GM12878 (cell line): Measurements from ENCODE around the gene ELL. TPM values are rescaled to one million over a fixed set of nuclear protein-coding genes. Genes with fewer than 3 reads are reported as not detected.

Experiments used
- ATAC-seq: fragments of 200-7000 bp; cut with Tn5 transposase; 3 replicates; pipeline ENCODE4 v1.9.1; 2020; ENCODE audit warnings: mild to moderate bottlenecking, moderate library complexity
- BruUV-seq: library from RNA; stranded (reverse); fragments of 400-500 nt; replicated peaks from 2 replicates; lab custom pipeline; 2021; lab: Mats Ljungman, UMichigan
- CTCF ChIA-PET: fragments of 300-600 bp; sonication (Branson Sonifier 250); formaldehyde crosslinking; extraction: SDS; loops from one replicate; lab custom pipeline; 2021; ENCODE audit warnings: inconsistent platforms; lab: Yijun Ruan, JAX
- POLR2A ChIA-PET: fragments of 350-600 bp; formaldehyde crosslinking; extraction: SDS; loops from one replicate; lab custom pipeline; 2021; ENCODE audit warnings: inconsistent platforms; lab: Charles Lee
- RAD21 ChIA-PET: fragments of 300-600 bp; sonication (Branson Sonifier 250); formaldehyde crosslinking; loops from one replicate; lab custom pipeline; 2023; ENCODE audit warnings: antibody characterized with exemption; ENCODE audit not compliant: unreplicated experiment; lab: Charles Lee
- SMC1A ChIA-PET: fragments of 300-600 bp; sonication (Branson Sonifier 250); formaldehyde crosslinking; loops from one replicate; lab custom pipeline; 2023; ENCODE audit not compliant: unreplicated experiment, uncharacterized antibody; lab: Charles Lee
- DNase-seq: peaks from one replicate; pipeline ENCODE4 v3.0.0-alpha.2; 2011; ENCODE audit warnings: low read depth, low spot score
- FAIRE-seq: peaks from 3 replicates; lab custom pipeline; 2011; peaks lifted over from hg19 to GRCh38; lab: Jason Lieb, UNC
- H2AFZ ChIP-seq: 2 replicates; pipeline ENCODE4 v1.6.0; 2011; ENCODE audit warnings: low read depth, low read length, control low read depth; ENCODE audit not compliant: control insufficient read depth
- H3K27ac ChIP-seq: 2 replicates; pipeline ENCODE4 v1.5.1; 2011; ENCODE audit warnings: control low read depth; ENCODE audit not compliant: control insufficient read depth, insufficient read depth
- H3K27me3 ChIP-seq, 2 experiments: replicated peaks in 1 of 2; 2 replicates each; pipeline versions ENCODE4 v1.6.0 to v1.6.1; 2011; ENCODE audit warnings: low read length in 1 of 2; ENCODE audit not compliant: control insufficient read depth in 2 of 2, insufficient read depth in 2 of 2
- H3K36me3 ChIP-seq, 2 experiments: 2 replicates each; pipeline ENCODE4 v1.5.1; 2011; ENCODE audit warnings: low read length in 1 of 2; ENCODE audit not compliant: control insufficient read depth in 2 of 2, insufficient read depth in 2 of 2
- H3K4me1 ChIP-seq: 2 replicates; pipeline ENCODE4 v1.6.1; 2011; ENCODE audit warnings: mild to moderate bottlenecking, low read length, moderate library complexity, mixed read lengths; ENCODE audit not compliant: control insufficient read depth, insufficient read depth
- H3K4me2 ChIP-seq: 2 replicates; pipeline ENCODE4 v1.6.0; 2011; ENCODE audit warnings: control low read depth; ENCODE audit not compliant: control insufficient read depth, insufficient read depth
- H3K4me3 ChIP-seq: fragments of 200-600 bp; sonication (generic); 2 replicates; pipeline ENCODE4 v1.5.1; 2016
- H3K79me2 ChIP-seq: 2 replicates; pipeline ENCODE4 v1.6.0; 2011; ENCODE audit warnings: low read length; ENCODE audit not compliant: control insufficient read depth, insufficient read depth
- H3K9ac ChIP-seq: 2 replicates; pipeline ENCODE4 v1.8.0; 2011; ENCODE audit warnings: low read length, control low read depth, mixed read lengths; ENCODE audit not compliant: control insufficient read depth, insufficient read depth
- H3K9me3 ChIP-seq: replicated peaks from 3 replicates; pipeline ENCODE4 v1.5.1; 2011; ENCODE audit warnings: mild to moderate bottlenecking, low read length; ENCODE audit not compliant: control insufficient read depth, insufficient read depth
- H4K20me1 ChIP-seq: 2 replicates; pipeline ENCODE4 v1.6.0; 2011; ENCODE audit not compliant: control insufficient read depth, insufficient read depth
- BHLHE40 ChIP-seq, 2 experiments: fragments of 450-650 bp in 1 of 2; IDR thresholded peaks; 2 replicates each; pipeline ENCODE4 v1.6.1; 2011 to 2017; ENCODE audit warnings: low read depth in 2 of 2, borderline replicate concordance in 1 of 2, improper control_type of control experiment in 1 of 2, low read length in 1 of 2, mild to moderate bottlenecking in 1 of 2
- CBX3 ChIP-seq: fragments of 200-600 bp; sonication (generic); IDR thresholded peaks from 2 replicates; pipeline ENCODE4 v1.6.1; 2016; ENCODE audit warnings: low read depth, borderline replicate concordance
- NFXL1 ChIP-seq: fragments of 450-650 bp; IDR thresholded peaks from 2 replicates; pipeline ENCODE4 v1.6.1; 2017; ENCODE audit warnings: antibody characterized with exemption, mild to moderate bottlenecking, borderline replicate concordance
- PAX5 ChIP-seq: IDR thresholded peaks from 2 replicates; pipeline ENCODE4 v1.6.1; 2011; ENCODE audit warnings: low read depth, low read length, borderline replicate concordance
- POLR2A ChIP-seq: IDR thresholded peaks from 2 replicates; pipeline ENCODE4 v1.6.1; 2011; ENCODE audit warnings: low read depth, mild to moderate bottlenecking, low read length
- TCF7 ChIP-seq: IDR thresholded peaks from 2 replicates; pipeline ENCODE4 v1.6.1; 2014; ENCODE audit warnings: antibody characterized with exemption, borderline replicate concordance
- YBX1 ChIP-seq: fragments of 450-650 bp; IDR thresholded peaks from 2 replicates; pipeline ENCODE4 v1.6.1; 2016; ENCODE audit warnings: antibody characterized with exemption
- WGBS: methylation state at CpG from one replicate; pipeline ENCODE4 v1.1.6; 2016; ENCODE audit warnings: low lambda C conversion rate; ENCODE audit not compliant: insufficient replicate concordance, insufficient coverage; ENCODE audit errors: missing lambda C conversion rate; 5-methylcytosine and 5-hydroxymethylcytosine counted together
- in situ Hi-C: fragments of 300-500 bp; cut with MboI; formaldehyde crosslinking; loops from 9 replicates; pipeline ENCODE4 v1.14.3; 2018; ENCODE audit warnings: mixed read lengths
- intact Hi-C: fragments of 100-400 bp; cut with micrococcal nuclease; formaldehyde crosslinking; loops from one replicate; pipeline ENCODE4 v1.14.2; 2022; ENCODE audit not compliant: unreplicated experiment
- polyA plus RNA-seq, 11 experiments: library from polyadenylated mRNA; depleted of rRNA in 4 of 11; unstranded in 6 of 11; stranded (reverse) in 5 of 11; fragments of >200 nt; fragmentation: Nextera tagmentation in 4 of 11; fragmentation: Illumina TruSeq in 1 of 11; extraction: Ambion mirVana in 4 of 11; extraction: Trizol in 1 of 11; gene quantifications; 1 replicate in 1 of 11; 2 replicates in 10 of 11; pipeline versions ENCODE4 v1.2.1 to v1.2.3, GENCODE V29; 2011 to 2016; ENCODE audit warnings: inconsistent platforms in 2 of 11, missing spikeins in 2 of 11, low read depth in 1 of 11
- total RNA-seq, 4 experiments: library from RNA; depleted of rRNA in 3 of 4; stranded (reverse); fragments of >200 nt in 3 of 4; fragmentation: Illumina TruSeq in 1 of 4; extraction: Trizol in 1 of 4; gene quantifications; 2 replicates each; pipeline versions ENCODE4 v1.2.1 to v1.2.3, GENCODE V29; 2013 to 2021
- TF ChIP-seq, protein P1 (sequence below): fragments of 450-650 bp; IDR thresholded peaks from 2 replicates; pipeline ENCODE4 v1.6.1; 2017; ENCODE audit warnings: borderline replicate concordance
- TF ChIP-seq, protein P2 (sequence below): fragments of 150-350 bp; IDR thresholded peaks from 2 replicates; pipeline ENCODE4 v1.6.1; 2014; ENCODE audit warnings: mild to moderate bottlenecking, low read depth, low read length

ELL gene
- total and polyA plus RNA-seq, 10 of the 15 experiments (the other 5 are each of a cell fraction or from before 2014, with no cell fraction given) = 0.91 to 25.0 (median 9.1) TPM

DNA sequence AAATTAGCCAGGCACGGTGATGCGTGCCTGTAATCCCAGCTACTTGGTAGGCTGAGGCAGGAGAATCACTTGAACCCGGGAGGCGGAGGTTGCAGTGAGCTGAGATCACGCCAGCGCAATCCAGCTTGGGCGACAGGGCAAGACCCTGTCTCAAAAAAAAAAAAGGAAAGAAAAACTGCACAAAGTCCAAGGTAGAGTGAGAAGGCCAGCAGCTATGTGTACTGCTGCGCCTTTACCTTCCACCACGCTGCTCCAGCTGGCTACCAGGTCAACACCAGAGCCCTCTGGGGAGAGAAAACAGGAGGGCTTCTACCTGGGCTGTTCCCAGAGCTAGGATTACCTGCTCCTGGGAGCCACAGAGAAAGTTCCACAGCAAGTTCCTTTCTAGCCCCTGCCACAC lies 3.2 kb downstream of the ELL start:
- H3K4me2 ChIP-seq = peak overlapping the region; percentile 13; the same call in 1 of the 2 replicates
- peaks cover 8% of the 10 kb centered on the region for H3K4me1 ChIP-seq
- H3K79me2 ChIP-seq = peaks cover 72% of the 10 kb centered on the region
- H4K20me1 ChIP-seq = peaks cover 4% of the 10 kb centered on the region
- H3K9me3 ChIP-seq = no peaks in the 10 kb centered on the region
- 96% methylated on average over 8 of the region's 9 CpGs for WGBS
- TF ChIP-seq YBX1 (no peak), TCF7 (no peak), CBX3 (no peak), BHLHE40 (IDR thresholded peaks at IDR 0.05; ENCODE audit: borderline replicate concordance in 1 of 2, low read depth in 2 of 2, low read length in 1 of 2) (no peak), PAX5 (no peak), NFXL1 (no peak), POLR2A (no peak)
- TF ChIP-seq, protein P1, sequence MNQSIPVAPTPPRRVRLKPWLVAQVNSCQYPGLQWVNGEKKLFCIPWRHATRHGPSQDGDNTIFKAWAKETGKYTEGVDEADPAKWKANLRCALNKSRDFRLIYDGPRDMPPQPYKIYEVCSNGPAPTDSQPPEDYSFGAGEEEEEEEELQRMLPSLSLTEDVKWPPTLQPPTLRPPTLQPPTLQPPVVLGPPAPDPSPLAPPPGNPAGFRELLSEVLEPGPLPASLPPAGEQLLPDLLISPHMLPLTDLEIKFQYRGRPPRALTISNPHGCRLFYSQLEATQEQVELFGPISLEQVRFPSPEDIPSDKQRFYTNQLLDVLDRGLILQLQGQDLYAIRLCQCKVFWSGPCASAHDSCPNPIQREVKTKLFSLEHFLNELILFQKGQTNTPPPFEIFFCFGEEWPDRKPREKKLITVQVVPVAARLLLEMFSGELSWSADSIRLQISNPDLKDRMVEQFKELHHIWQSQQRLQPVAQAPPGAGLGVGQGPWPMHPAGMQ = no peak
- TF ChIP-seq, protein P2, sequence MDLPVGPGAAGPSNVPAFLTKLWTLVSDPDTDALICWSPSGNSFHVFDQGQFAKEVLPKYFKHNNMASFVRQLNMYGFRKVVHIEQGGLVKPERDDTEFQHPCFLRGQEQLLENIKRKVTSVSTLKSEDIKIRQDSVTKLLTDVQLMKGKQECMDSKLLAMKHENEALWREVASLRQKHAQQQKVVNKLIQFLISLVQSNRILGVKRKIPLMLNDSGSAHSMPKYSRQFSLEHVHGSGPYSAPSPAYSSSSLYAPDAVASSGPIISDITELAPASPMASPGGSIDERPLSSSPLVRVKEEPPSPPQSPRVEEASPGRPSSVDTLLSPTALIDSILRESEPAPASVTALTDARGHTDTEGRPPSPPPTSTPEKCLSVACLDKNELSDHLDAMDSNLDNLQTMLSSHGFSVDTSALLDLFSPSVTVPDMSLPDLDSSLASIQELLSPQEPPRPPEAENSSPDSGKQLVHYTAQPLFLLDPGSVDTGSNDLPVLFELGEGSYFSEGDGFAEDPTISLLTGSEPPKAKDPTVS = no peak
- POLR2A ChIA-PET = interaction anchor here (0.7 to 4.7 kb wide), 2 partner anchors 40 to 53 kb away, joined by 3 to 36 read pairs; partner anchors contain the start of gene UBA52
- H3K27ac ChIP-seq = no peak overlapping the region
- FAIRE-seq = no peak
- SMC1A ChIA-PET = interaction anchor here (0.6 to 5.4 kb wide), 7 partner anchors 22 to 805 kb away, joined by 3 to 24 read pairs (median 4); partner anchors contain the start of genes KXD1 and REX1BD
- no peaks in the 10 kb centered on the region; a peak in 2 of 4 replicates for H3K36me3 ChIP-seq
- H3K4me3 ChIP-seq = no peak overlapping the region
- no TSS peak for BruUV-seq
- in situ Hi-C loops = no loop called here
- DNase-seq = no peak
- H3K27me3 ChIP-seq = no peaks in the 10 kb centered on the region
- H2AFZ ChIP-seq = no peak overlapping the region
- intact Hi-C loops = no loop called here
- RAD21 ChIA-PET = interaction anchor here (0.7 to 5.1 kb wide), 3 partner anchors 22 to 54 kb away, joined by 3 to 26 read pairs (median 4); partner anchors contain the start of genes FKBP8 and UBA52
- no peak for ATAC-seq
- CTCF ChIA-PET = interaction anchor here (0.5 to 6.5 kb wide), 8 partner anchors 12 to 328 kb away, joined by 3 to 64 read pairs (median 7); partner anchors contain the start of genes FKBP8, KXD1 and REX1BD
- H3K9ac ChIP-seq = no peak overlapping the region
